BJ (cell line): ENCODE results near the gene SPESP1. TPM values are rescaled to one million over a fixed set of nuclear protein-coding genes. Genes with fewer than 3 reads are reported as not detected.
"Not testable (repeated sequence)": the region's sequence is repeated elsewhere in the genome, so short reads cannot be mapped to it uniquely, and the experiment has no call there.

ENCODE experiments used
- CTCF ChIA-PET: fragments of 350-600 bp; formaldehyde crosslinking; extraction: SDS; loops from one replicate; lab custom pipeline; 2021; ENCODE audit warnings: antibody characterized with exemption, inconsistent platforms; lab: Yijun Ruan, JAX
- POLR2A ChIA-PET: fragments of 300-600 bp; sonication (Branson Sonifier 250); formaldehyde crosslinking; extraction: SDS; loops from one replicate; lab custom pipeline; 2021; ENCODE audit warnings: antibody characterized with exemption; lab: Charles Lee
- DNase-seq: peaks from one replicate; pipeline ENCODE4 v3.0.0-alpha.2; 2011; ENCODE audit warnings: low read depth
- H3K27me3 ChIP-seq: 2 replicates; pipeline ENCODE4 v1.6.0; 2011; ENCODE audit warnings: low read length; ENCODE audit not compliant: control insufficient read depth, insufficient read depth
- H3K36me3 ChIP-seq: 2 replicates; pipeline ENCODE4 v1.5.1; 2011; ENCODE audit warnings: low read length; ENCODE audit not compliant: control insufficient read depth, insufficient read depth
- H3K4me3 ChIP-seq: 2 replicates; pipeline ENCODE4 v1.5.1; 2011; ENCODE audit warnings: low read depth, mild to moderate bottlenecking, control low read depth, low read length
- CTCF ChIP-seq: IDR thresholded peaks from 2 replicates; pipeline ENCODE4 v1.5.1; 2011; ENCODE audit warnings: low read depth, mild to moderate bottlenecking, control low read depth, inconsistent platforms, low read length, moderate library complexity; ENCODE audit not compliant: insufficient read depth
- polyA plus RNA-seq: library from polyadenylated mRNA; depleted of rRNA; stranded (reverse); fragments of >200 nt; gene quantifications from 2 replicates; pipeline ENCODE4 v1.2.3, GENCODE V29; 2011

Gene SPESP1
- polyA plus RNA-seq, 1 experiment: 7.5 TPM

DNA sequence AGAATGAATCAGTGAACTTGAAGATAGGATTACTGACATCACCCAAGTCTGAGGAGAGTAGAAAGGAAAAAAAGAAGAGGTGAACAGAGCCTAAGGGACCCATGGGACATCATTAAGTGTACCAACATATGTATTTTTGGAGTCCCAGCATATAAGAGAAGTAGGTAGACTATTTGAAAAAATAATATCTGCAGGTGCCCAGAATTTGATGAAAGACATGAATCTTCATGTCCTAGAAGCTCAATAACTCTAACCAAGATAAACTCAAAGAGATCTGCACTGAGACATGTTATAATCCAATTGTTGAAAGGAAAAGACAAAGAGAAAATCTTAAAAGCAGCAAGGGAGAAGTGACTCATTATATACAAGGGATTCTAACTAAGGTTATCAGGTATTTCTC, 39.0 kb downstream of the SPESP1 start:
- ChIA-PET CTCF (interaction anchor here (0.6 kb wide), 1 partner anchor 15 kb away, joined by 3 read pairs; no protein-coding TSS in a partner anchor), POLR2A (no interaction called here)
- H3K4me3 ChIP-seq: no peak overlapping the region
- peaks cover 4% of the 10 kb centered on the region; the same call in 1 of the 2 replicates for H3K27me3 ChIP-seq
- no peak for TF ChIP-seq CTCF
- DNase-seq: no peak
- H3K36me3 ChIP-seq: no peaks in the 10 kb centered on the region

GRCh38 chr15:68972201-68973065, 42.1 kb downstream of the SPESP1 start:
- Histone ChIP-seq H3K36me3 (no peaks in the 10 kb centered on the region), H3K4me3 (no peak overlapping the region), H3K27me3 (peaks cover 2% of the 10 kb centered on the region; the same call in 1 of the 2 replicates)
- TF ChIP-seq CTCF: no peak
- ChIA-PET POLR2A (no interaction called here), CTCF (no interaction called here)
- no peak for DNase-seq

GRCh38 chr15:68975651-68976160, 45.4 kb downstream of the SPESP1 start:
- H3K27me3 ChIP-seq, H3K36me3 ChIP-seq, CTCF ChIA-PET, POLR2A ChIA-PET, DNase-seq, H3K4me3 ChIP-seq: not testable (repeated sequence)

GRCh38 chr15:68977426-68977825, 47.1 kb downstream of the SPESP1 start:
- H3K27me3 ChIP-seq, POLR2A ChIA-PET, H3K36me3 ChIP-seq, H3K4me3 ChIP-seq, DNase-seq: not testable (repeated sequence)
- CTCF ChIA-PET: interaction anchor here (0.6 kb wide), 1 partner anchor 262 kb away, joined by 4 read pairs; no protein-coding TSS in a partner anchor

- Histone ChIP-seq H3K4me3 (no peak overlapping the region), H3K36me3 (no peaks in the 10 kb centered on the region), H3K27me3 (no peaks in the 10 kb centered on the region; the same call in 1 of the 2 replicates)
- TF ChIP-seq CTCF: no peak
- no peak for DNase-seq
- ChIA-PET POLR2A (no interaction called here), CTCF (no interaction called here)
Observed at GRCh38 chr15:68979006-68979405, 48.7 kb downstream of the SPESP1 start.

- no peaks in the 10 kb centered on the region for H3K36me3 ChIP-seq
- TF ChIP-seq CTCF: no peak
- no peak for DNase-seq
- H3K4me3 ChIP-seq: no peak overlapping the region
- ChIA-PET CTCF (no interaction called here), POLR2A (no interaction called here)
- no peaks in the 10 kb centered on the region; the same call in 1 of the 2 replicates for H3K27me3 ChIP-seq
Observed at GRCh38 chr15:68979816-68980215, 49.5 kb downstream of the SPESP1 start.
